GM11168 (cell line): ENCODE data around the gene MDM1.

ENCODE experiments used
- in situ Hi-C: fragments of 300-500 bp; cut with MboI; formaldehyde crosslinking; loops from one replicate; pipeline ENCODE4 v1.12.0; 2022; ENCODE audit warnings: low sequenced_read_pairs; ENCODE audit not compliant: unreplicated experiment

Gene MDM1

DNA sequence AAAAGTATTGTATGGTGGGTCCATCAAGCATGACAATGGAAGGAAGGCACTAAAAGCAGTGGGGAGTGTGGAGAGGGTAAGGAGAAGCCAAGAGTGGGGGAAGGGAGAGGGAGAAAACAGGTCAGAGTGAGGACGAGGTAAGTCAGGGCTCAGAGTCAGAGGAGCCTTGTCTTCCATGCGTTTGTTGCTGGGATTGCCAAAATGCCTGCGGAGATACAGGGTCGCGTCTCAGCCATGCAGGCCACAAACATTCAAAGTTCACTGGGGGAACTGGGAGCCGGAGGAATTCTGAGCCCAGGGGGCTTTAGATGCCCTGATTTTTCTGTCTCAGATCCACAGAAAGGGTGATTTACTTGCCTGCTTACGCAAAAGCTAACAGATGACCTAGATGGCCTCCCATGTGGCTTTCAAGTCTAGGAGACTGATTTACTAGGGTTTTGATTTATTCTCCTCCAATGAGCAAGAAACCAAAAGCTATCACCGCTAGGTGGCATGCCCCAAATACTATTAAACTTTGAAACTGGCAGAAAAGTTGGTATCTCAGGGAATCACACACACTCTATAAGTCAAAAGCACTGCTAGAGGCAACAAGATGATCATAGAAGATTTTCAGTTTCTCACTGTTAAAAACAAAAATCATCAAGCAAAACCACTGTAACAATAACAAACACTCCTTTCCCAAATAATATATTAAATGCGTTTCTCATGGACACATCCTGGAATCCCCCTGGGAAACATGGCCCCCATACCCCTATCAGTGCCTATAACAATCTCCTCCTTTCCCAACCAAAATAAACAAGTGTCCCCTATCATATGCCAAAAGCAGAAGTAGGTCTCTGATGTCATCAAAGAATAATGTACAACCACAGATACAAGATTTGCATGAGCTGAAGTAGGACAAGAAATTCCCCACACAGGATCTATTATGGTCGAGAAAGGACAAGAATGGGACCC lies 26.6 kb upstream of the MDM1 start:
- in situ Hi-C loops: loop anchor here (25.0 kb wide), 1 partner anchor 278 kb away; no protein-coding TSS in a partner anchor

DNA sequence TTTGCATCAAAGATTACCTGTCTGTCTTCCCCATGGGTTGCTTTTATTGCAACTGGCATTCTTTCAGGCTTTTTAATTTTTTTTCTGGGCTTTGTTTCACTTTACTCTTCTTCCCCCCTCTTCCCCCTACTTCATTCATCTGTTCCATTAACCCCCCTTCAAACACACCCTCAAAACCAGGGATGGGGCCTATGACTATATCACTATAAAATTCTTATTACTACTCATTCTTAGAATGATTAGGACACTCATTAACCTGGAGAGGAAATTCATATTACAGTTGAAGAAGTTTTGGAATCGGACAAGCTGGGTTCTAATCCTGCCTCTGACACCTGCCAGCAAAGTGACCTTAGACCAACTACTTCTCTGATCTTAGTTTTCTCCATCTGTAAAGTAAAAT lies 24.8 kb upstream of the MDM1 start:
- in situ Hi-C loops: loop anchor here (25.0 kb wide), 1 partner anchor 280 kb away; no protein-coding TSS in a partner anchor

DNA sequence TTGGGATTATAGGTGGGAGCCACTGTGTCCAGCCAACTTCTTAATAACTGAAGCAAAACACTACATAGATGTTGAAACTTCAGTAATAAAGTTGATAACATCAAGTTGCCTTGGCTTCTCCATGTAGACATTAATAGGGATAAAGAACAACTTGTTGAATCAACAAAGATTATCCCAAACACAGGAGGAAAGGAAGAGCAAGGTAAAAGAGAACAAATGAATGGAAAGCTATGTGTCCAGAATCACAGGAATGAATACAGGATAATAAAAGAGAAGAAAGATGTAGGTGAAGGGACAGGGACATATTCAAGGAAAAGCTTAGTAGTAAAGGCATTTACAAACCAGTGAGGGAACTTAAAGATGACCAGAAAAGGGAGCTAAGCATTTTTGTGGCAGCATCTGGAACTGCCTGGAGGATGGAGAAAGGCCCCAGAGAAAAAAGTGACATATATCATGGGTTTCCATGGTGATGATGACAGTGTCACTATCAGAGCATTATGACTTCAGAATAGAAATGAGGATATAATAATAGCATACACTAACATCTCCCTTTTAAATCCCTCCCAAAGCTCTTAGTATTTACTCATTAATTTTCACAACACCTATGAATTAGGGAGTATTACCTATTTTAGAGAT lies 24.0 kb upstream of the MDM1 start:
- in situ Hi-C loops: loop anchor here (25.0 kb wide), 1 partner anchor 281 kb away; no protein-coding TSS in a partner anchor

DNA sequence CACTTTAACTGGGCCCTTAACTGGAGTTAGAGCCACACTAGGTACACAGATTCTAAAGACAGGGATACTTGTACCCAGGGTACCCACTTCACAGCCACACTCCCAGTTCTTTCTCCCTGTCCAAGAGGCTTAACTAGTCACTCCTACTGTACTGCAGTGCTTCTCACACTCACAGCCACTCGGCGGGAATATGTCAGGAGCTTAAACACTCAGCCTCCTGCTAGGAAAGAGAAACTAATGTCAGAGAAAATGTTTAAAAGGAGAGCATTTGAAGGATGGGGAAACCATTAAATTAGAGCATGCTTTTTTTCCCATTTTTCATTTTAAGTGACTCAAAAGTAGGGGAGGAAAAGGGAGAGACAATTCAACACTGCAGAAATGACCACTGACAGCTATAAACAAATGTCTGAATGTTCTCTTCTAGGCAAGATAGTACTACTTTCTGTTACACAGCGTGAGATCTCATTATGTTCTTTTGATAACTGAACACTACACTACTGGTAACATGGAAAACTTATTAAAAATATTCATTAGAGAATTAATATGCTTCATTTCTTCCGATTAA lies 22.9 kb upstream of the MDM1 start:
- in situ Hi-C loops: loop anchor here (25.0 kb wide), 1 partner anchor 282 kb away; no protein-coding TSS in a partner anchor

DNA sequence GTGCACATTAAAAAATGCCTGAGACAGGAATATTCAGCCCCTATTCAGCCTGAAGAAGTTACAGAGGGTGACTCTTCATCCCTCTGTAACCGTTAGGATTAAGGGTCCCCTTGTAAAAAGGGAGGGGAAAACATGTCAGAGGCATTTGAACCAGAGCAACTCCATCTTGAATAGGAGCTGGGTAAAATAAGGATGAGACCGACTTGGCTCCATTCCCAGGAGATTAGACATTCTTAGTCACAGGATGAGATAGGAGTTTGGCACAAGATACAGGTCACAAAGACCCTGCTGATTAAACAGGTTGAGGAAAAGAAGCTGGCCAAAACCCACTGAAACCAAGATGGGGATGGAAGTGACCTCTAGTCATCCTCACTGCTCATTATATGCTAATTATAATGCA lies 19.9 kb upstream of the MDM1 start:
- in situ Hi-C loops: loop anchor here (25.0 kb wide), 1 partner anchor 285 kb away; no protein-coding TSS in a partner anchor

DNA sequence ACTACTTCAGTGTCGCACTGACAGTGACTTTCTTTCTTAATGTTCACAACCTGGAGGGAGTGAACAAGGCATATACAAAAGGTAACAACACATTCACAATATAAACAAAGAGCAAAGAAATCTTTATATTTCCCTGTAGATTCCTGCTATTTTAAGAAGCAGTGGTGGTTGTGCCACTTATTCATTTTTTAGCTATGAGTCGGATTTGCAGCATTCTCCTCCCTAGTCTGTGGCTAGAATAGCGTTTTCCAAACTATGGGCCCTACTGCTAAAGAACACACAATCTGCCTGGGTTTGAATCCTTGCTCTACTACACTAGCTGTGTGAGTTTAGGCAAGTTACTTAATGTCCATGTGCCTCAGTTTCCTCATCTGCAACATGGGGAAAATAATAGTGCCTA lies 18.6 kb upstream of the MDM1 start:
- in situ Hi-C loops: loop anchor here (25.0 kb wide), 1 partner anchor 287 kb away; no protein-coding TSS in a partner anchor

DNA sequence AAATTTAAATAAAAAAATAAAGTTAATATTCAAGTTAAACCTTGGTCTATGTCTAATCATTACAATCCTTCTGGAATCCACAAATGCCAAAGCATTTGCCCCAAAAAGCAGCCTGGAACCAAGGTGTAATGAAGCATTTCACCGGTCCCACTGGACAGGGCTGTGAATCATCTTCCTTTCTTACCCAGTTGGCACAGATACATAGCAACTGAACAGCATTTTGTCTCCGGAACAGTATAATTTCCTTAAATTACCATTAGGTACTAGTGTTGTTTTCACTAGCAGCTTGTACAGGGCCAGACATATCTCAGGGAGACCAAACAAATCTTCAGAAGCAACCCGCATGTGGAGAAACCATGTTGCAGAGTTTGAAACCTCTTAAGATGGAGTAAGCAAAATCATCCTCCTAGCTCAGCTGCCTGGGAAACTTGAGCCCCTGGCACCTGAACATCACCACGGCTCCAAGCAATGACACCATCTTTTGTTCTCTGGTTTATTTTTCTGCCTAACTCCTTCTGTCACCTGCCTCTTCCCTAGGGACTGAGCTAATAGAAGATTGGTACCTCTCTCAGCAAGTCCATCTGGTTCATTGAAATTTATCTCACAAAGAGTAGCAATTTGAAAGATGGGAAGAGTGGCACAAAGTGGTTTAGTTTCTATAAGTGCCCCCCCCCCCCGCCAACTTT lies 17.9 kb upstream of the MDM1 start:
- in situ Hi-C loops: loop anchor here (25.0 kb wide), 1 partner anchor 287 kb away; no protein-coding TSS in a partner anchor

DNA sequence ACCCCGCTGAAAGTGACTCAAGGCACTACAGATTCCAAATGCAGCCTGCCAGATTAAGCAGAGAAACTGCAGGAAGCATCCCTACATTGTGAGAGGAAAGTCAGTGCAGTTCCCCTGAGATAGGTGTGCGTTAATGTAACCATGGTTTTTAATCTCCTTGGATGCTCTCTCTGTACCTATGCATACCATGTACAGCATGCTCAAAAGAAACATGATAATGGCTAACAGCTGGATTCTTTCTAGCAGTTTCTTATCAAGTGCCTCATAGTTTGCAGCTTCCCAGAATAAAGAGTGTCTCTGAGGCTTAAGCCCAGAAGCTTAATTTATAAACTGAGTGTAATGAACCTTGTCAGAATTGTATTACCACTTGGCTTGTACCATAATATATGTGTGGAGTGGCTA lies 17.1 kb upstream of the MDM1 start:
- in situ Hi-C loops: no loop called here

DNA sequence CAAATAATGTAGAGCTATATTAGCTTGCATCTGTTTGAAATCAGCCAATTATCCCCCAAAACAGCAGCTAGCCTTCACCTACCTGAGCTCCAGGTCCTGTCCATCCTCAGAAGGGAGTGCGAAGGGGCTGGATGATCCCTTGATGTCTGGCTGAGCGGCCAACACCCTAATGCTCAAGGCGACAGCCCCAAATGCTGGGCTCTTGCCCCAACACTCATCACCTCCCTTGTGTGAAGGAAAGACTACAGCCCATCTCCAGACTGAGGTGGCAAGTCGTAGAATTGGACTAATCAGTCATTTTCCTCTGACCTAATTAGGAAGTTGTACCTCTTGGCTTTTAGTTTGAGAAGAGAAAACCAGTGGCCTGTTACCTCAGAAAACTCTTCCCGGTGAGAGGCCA lies 16.3 kb upstream of the MDM1 start:
- in situ Hi-C loops: no loop called here

DNA sequence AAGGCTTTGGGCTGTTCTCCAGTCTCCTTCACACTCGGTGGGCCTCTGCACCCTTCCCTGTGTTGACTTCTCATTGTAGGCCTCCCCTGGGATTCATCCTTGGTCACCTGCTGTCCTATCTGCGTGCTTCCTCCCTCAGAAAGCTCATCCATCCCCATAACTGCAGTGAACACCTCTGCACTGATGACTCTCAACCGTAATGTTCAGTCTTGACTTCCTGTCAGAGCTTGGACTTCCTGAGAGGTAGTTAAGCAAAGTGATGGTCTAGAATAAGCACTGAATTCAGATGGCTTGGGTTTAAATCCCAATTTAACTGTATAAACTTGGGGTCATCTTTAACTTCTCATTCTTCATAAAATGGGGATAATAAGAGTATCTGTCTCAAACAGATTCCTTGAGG lies 13.6 kb upstream of the MDM1 start:
- in situ Hi-C loops: no loop called here

DNA sequence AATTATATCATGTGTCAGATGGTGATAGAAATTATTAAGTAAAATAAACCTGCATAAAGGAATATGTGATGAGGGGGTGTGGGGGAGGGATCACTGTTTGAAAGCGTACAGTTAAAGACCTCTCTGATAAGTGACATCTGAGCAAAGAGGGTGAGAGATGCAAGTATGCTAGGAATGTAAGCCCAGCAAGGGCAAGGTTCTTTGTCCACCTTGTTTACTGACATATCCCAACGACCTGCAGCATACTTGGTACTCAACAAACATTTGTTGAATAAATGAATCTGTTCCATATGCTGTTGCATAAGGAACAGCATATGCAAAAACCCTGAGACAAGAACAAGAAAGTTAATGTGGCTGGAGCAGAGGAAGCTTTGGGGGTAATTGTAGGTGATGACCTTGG lies 12.0 kb upstream of the MDM1 start:
- in situ Hi-C loops: no loop called here

DNA sequence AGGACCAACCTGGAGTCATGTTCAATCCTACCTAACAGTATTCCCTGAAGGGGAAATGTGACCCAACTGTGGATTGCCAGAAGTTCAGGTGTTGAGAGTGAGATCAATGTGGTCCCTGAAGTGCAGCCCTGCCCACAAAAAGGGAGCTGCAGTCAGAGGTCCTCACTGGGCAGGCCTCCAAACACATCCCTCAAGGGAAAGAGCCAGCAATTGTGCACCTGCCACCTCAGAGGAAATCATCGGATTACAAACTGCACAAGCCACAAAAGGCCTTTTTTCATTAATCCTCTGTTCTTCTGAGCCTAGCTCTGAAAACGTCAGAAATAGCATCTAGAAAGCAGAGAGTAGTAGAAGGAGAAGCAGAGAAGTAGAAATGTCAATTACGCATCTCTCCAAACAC lies 10.8 kb upstream of the MDM1 start:
- in situ Hi-C loops: no loop called here

DNA sequence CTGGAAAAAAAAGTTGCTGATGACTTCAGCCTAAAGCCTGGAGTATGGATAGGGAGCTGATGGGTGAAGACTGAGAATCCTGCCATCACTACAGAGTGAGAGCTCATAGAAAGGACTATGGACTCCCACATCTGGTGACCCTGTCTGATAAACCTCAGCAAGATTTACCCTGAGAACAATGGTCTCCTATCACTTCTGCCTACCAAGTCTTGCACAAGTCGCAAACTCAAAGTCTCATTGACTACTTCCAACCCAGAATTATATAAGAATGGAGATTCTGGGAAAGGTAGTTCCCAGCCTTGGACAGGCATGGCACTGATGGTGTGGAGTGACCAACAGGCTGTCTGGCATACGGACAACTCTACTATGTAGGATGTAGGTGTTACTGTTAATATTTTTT lies 9.7 kb upstream of the MDM1 start:
- in situ Hi-C loops: no loop called here

DNA sequence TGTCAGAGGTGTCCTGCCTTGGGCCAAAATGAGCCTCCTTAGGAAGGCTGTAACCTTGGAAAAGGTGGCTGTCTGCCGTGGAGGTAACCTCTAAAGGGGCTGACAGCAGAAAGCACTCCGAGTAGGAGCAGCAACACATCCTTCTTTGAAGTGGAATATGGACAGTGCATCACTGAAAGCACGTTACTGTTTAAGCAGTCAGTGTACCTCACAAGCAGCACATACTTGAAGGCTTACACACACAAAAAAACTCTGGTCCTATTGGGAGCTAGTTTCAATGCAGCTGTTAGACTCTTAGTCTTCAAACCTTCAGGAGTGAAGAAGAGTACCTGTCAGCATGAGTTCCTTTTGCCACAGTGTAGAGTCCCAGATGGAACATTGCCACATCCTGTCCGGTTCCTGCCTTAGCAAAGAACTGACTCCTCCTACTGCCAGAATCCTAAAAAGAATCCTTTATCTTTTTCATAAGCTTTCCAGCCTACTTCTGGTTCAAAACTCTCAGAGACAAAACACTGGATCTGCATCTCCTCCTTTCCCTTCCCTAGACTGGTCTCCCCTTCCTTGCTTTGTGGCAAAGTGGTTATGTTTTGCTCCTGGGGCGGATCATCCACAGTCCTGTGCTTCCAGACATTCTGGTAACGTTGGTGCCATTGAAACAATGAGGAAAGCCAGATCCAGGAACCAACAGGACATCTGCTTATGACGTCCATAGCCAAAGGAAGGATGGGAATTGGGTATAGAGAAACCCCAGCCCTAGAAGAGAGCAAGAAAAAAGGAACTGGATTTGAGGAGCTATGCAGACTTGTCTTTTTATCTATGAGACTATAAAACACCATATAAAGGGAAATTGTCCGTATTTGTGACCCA lies 8.5 kb upstream of the MDM1 start:
- in situ Hi-C loops: no loop called here

DNA sequence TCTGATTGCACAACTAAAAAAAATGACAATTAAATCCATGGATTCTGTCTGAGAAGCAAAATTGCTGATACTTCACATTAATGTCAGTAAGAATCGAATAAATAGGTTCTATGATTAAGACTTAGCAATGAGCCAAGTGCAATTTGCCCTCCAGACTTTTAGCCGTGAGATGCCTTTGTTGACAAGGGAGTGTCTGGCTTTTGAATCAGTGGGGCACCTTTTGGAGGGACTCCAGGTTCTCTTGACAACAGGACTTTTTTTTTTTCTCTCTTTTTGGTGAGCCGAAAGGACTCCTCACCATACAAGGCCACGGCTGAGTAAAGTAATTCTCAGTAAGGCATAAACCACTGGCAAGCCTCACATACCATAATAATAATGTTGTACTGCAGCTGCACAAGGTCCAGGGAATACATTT lies 4.7 kb upstream of the MDM1 start:
- in situ Hi-C loops: no loop called here

DNA sequence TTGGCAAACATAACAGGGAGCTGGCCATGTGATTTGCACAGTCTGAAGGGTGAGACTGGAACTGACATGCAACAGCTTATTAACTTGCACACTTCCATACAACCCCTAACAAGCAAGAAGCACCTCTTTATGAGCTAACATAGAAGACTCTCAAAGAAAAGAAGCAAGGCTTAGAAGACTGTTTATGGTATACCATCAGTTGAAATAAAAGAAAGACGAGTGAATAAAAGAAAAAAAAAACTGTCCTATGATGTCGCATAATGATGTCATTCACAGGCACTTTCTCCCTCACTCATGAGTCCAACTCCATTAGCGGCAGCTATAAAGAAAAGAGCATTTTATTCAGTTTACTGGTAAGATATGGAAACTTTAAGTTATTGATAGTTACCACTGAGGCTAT lies 3.3 kb upstream of the MDM1 start:
- in situ Hi-C loops: no loop called here

DNA sequence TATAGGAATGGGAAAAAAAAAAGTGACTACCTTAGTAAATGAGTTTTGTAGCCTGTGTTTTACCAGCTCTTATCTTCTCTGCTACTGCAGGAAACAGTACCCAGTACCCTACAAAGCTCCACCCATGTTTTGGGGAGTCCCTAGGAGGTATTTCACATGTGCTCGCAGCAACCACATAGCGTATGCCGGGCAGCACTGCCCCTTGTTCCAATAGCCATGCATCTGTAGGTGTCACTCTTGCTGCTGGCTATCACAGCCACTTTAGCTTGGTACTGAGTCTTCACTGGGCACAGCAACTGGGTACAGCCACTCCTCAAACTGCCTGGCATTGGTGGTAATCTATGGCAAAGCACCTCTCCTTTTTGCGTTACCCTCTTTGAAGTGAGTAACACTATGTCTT lies 2.0 kb upstream of the MDM1 start:
- in situ Hi-C loops: no loop called here

DNA sequence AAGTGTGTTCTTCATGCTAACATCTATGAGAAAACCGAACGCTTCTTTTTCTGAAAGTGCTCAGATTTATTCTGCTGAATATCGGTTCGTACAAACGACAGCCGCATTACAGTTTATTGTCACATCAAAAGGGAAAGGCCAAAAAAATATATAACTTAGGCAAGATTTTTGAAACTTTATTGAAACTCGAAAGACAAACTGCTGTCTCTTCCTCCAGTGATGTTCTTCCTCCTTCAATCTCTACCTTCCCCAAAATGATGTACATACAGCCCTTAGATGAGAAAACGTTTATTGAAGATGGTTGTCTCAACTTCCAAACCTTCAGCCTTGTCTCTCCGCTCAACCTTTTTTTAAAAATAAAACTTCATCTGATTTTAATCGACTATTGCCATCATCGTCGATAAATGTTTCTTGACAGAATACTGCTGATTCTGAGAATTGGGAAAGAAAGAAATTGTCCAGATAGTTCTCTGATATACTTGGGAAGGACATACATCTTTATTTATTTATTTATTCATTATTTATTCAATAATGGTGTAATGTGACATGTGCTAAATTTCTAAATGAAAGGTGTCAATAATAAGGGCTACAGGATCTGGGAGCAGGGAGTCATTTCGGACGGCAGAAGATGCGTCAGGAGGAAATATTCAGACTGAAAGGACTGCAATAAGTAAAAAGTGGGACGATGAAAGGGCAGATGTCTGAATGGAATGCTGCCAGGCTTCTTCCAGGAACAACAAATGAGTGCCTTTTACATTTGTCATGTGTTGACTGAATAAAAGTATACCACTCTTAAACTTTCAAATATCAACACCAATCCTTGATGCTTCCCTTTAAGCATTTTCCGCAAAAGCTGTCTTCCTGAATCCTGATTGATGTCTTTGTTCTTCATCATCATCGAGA lies 817 bp upstream of the MDM1 start:
- in situ Hi-C loops: no loop called here
